ENCODE measurements around the gene CTDSP1.

DNA sequence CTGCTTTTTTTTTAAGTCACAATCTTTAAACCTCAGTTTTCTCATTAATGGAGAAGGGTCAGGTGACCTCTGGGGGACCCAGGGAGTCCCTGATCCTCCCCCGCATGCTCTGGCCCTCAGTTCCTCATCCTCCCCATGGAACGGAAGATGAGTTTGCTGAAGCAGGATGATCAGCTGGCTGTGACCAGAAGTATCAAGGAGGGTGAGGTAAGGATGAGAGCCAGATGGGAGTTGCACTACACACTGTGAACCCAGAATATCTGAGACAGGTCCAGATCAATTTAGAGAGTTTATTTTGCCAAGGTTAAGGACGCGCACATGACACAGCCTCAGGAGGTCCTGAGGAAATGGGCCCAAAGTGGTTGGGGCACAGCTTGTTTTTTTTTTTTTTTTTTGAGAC lies 39.2 kb upstream of the CTDSP1 start:
- TF ChIP-seq CTCF (IDR thresholded peaks at IDR 0.05; ENCODE audit: borderline replicate concordance, extremely low read depth, low read length, poor library complexity, severe bottlenecking) (no peak), EZH2 (IDR thresholded peaks at IDR 0.05; ENCODE audit: borderline replicate concordance, low read depth, low read length, severe bottlenecking) (no peak)

All from DND-41 (cell line).